CD4-positive, alpha-beta T cell (primary cell): Measurements from ENCODE around the gene VPS39. TPM values are rescaled to one million over a fixed set of nuclear protein-coding genes. Genes with fewer than 3 reads are reported as not detected.

Experiments used
- ATAC-seq: fragments of 200-7000 bp; cut with Tn5 transposase; one replicate; pipeline ENCODE4 v1.10.0; 2022; ENCODE audit warnings: mild to moderate bottlenecking; ENCODE audit not compliant: poor library complexity
- CTCF ChIA-PET: fragments of 350-600 bp; sonication (Branson Sonifier 250); formaldehyde crosslinking; loops from one replicate; lab custom pipeline; 2021; ENCODE audit warnings: antibody characterized with exemption, inconsistent platforms; lab: Charles Lee
- POLR2A ChIA-PET: fragments of 350-600 bp; sonication (Branson Sonifier 250); formaldehyde crosslinking; loops from one replicate; lab custom pipeline; 2021; ENCODE audit warnings: antibody characterized with exemption, inconsistent platforms; lab: Charles Lee
- DNase-seq, 14 experiments: peaks; one replicate each; pipeline ENCODE4 v3.0.0-alpha.2; 2013 to 2020; ENCODE audit warnings: mixed read lengths in 2 of 14
- H3K27ac ChIP-seq, 2 donors: one replicate each; pipeline versions ENCODE4 v1.5.1 to v1.7.0; 2013; ENCODE audit warnings: low read length in 2 of 2, low read depth in 1 of 2, mild to moderate bottlenecking in 1 of 2
- H3K27me3 ChIP-seq, 2 experiments: 1 replicate in 1 of 2; 2 replicates in 1 of 2; pipeline versions ENCODE4 v1.6.1 to v1.7.0; 2013; ENCODE audit warnings: low read length in 2 of 2, control low read depth in 1 of 2, mild to moderate bottlenecking in 1 of 2, moderate library complexity in 1 of 2; ENCODE audit not compliant: insufficient read depth in 2 of 2, control insufficient read depth in 1 of 2
- H3K36me3 ChIP-seq: one replicate; pipeline ENCODE4 v1.6.1; 2013; ENCODE audit warnings: low read length, control low read depth; ENCODE audit not compliant: insufficient read depth
- H3K4me1 ChIP-seq: one replicate; pipeline ENCODE4 v1.6.1; 2013; ENCODE audit warnings: low read length, control low read depth; ENCODE audit not compliant: insufficient read depth
- H3K4me3 ChIP-seq: one replicate; pipeline ENCODE4 v1.5.1; 2013; ENCODE audit warnings: mild to moderate bottlenecking, low read length, moderate library complexity
- H3K9me3 ChIP-seq, 2 experiments: 1 replicate in 1 of 2; 2 replicates in 1 of 2; pipeline versions ENCODE4 v1.6.1 to v1.7.0; 2013; ENCODE audit warnings: low read length in 2 of 2, mild to moderate bottlenecking in 2 of 2, control low read depth in 1 of 2, moderate library complexity in 1 of 2; ENCODE audit not compliant: control insufficient read depth in 1 of 2, insufficient read depth in 1 of 2
- H3K27ac Mint-ChIP-seq: one replicate; pipeline ENCODE4 v1.8.0; 2020; ENCODE audit warnings: mixed read lengths
- H3K27me3 Mint-ChIP-seq: one replicate; pipeline ENCODE4 v1.8.0; 2021; ENCODE audit warnings: mixed read lengths
- H3K36me3 Mint-ChIP-seq: one replicate; pipeline ENCODE4 v1.8.0; 2021; ENCODE audit warnings: low read depth, mixed read lengths
- H3K4me1 Mint-ChIP-seq: one replicate; pipeline ENCODE4 v1.8.0; 2021; ENCODE audit warnings: low read depth, mixed read lengths
- H3K4me3 Mint-ChIP-seq: one replicate; pipeline ENCODE4 v1.8.0; 2020; ENCODE audit warnings: mild to moderate bottlenecking, mixed read lengths
- H3K9me3 Mint-ChIP-seq: one replicate; pipeline ENCODE4 v1.8.0; 2020; ENCODE audit warnings: mixed read lengths
- intact Hi-C, 2 experiments: fragments of 100-400 bp; cut with DNase I in 1 of 2; cut with micrococcal nuclease in 1 of 2; formaldehyde crosslinking; loops; one replicate each; pipeline versions ENCODE4 v1.15.1 to v1.9.0; 2023 to 2025; cut with DNase I, micrococcal nuclease
- total RNA-seq, 174 experiments: library from RNA in 2 of 174; stranded (reverse) in 2 of 174; gene quantifications; one replicate each; pipeline ENCODE4 v1.2.3 and lab custom pipeline; 2021 to 2026
- TF ChIP-seq, protein P1 (sequence below): fragments of 200-600 bp; IDR thresholded peaks from one replicate; pipeline ENCODE4 v1.8.0; 2022; ENCODE audit warnings: antibody characterized with exemption, mild to moderate bottlenecking

Gene VPS39
- total RNA-seq, 2 experiments from 2014 or later: 73.4 to 82.5 TPM

DNA sequence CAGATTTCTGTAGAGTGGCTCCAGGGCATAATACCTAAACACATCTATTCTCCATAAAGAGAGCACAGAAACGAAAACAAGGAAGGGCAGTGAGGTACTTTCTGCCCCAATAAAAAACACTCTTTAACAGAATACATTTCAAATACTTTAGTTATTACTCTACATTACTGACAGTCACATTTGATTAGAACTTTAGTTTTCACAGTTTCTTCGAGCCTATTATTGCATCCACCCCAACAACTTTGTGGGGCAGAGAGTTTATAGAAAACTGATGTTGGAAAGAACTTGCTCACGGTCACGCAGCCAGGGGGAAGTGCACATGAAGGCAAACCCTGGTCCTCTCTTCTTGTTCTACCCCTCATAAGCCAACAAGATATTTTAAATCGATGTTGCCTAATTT lies 9.0 kb downstream of the VPS39 start:
- no peak overlapping the region for H3K27ac ChIP-seq
- intact Hi-C loops: no loop called here
- ATAC-seq (no peak), DNase-seq (no peak)
- Mint-ChIP-seq H3K4me3 (no peak overlapping the region), H3K36me3 (peaks cover 72% of the 10 kb centered on the region), H3K4me1 (peaks cover 38% of the 10 kb centered on the region), H3K9me3 (no peaks in the 10 kb centered on the region), H3K27ac (peak overlapping the region; percentile 12), H3K27me3 (no peaks in the 10 kb centered on the region)
- H3K4me3 ChIP-seq: no peak overlapping the region
- H3K4me1 ChIP-seq: peaks cover 5% of the 10 kb centered on the region
- peaks cover 51% of the 10 kb centered on the region for H3K36me3 ChIP-seq
- TF ChIP-seq, protein P1, sequence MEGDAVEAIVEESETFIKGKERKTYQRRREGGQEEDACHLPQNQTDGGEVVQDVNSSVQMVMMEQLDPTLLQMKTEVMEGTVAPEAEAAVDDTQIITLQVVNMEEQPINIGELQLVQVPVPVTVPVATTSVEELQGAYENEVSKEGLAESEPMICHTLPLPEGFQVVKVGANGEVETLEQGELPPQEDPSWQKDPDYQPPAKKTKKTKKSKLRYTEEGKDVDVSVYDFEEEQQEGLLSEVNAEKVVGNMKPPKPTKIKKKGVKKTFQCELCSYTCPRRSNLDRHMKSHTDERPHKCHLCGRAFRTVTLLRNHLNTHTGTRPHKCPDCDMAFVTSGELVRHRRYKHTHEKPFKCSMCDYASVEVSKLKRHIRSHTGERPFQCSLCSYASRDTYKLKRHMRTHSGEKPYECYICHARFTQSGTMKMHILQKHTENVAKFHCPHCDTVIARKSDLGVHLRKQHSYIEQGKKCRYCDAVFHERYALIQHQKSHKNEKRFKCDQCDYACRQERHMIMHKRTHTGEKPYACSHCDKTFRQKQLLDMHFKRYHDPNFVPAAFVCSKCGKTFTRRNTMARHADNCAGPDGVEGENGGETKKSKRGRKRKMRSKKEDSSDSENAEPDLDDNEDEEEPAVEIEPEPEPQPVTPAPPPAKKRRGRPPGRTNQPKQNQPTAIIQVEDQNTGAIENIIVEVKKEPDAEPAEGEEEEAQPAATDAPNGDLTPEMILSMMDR: no peak
- ChIA-PET POLR2A (interaction anchor here (2.0 kb wide), 1 partner anchor 9 kb away, joined by 10 read pairs; the partner anchor contains the start of gene VPS39), CTCF (no interaction called here)
- H3K9me3 ChIP-seq: no peaks in the 10 kb centered on the region
- H3K27me3 ChIP-seq: no peaks in the 10 kb centered on the region

DNA sequence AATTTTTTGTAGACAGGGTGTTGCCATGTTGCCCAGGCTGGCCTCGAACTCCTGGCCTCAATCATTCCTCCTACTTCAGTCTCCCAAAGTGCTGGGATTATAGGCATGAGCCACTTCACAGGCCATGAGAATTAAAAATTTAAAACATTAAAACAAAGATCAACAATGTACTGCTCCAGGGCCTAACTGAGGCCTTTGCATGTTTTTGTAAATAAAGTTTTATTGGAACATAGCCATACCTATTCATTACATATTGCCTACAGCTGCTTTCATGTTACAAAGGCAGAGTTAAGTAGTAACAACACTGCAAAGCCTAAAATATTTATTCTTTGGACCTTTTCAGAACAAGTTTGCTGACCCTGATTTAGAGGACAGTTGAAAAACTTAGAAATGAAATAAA lies 9.6 kb downstream of the VPS39 start:
- Histone ChIP-seq H3K36me3 (peaks cover 50% of the 10 kb centered on the region), H3K4me3 (no peak overlapping the region), H3K9me3 (no peaks in the 10 kb centered on the region), H3K4me1 (no peaks in the 10 kb centered on the region), H3K27me3 (no peaks in the 10 kb centered on the region), H3K27ac (no peak overlapping the region)
- POLR2A ChIA-PET: interaction anchor here (2.0 kb wide), 1 partner anchor 10 kb away, joined by 10 read pairs; the partner anchor contains the start of gene VPS39
- no peak for ATAC-seq
- Mint-ChIP-seq H3K4me1 (peaks cover 33% of the 10 kb centered on the region), H3K27me3 (no peaks in the 10 kb centered on the region), H3K36me3 (peaks cover 78% of the 10 kb centered on the region), H3K9me3 (no peaks in the 10 kb centered on the region), H3K4me3 (no peak overlapping the region), H3K27ac (no peak overlapping the region)
- TF ChIP-seq, protein P1: no peak
- no peak for DNase-seq
- intact Hi-C loops: no loop called here
- CTCF ChIA-PET: no interaction called here

GRCh38 chr15:42194513-42194912 lies 13.6 kb downstream of the VPS39 start:
- Mint-ChIP-seq H3K27ac (no peak overlapping the region), H3K36me3 (peaks cover 80% of the 10 kb centered on the region), H3K9me3 (no peaks in the 10 kb centered on the region), H3K27me3 (no peaks in the 10 kb centered on the region), H3K4me3 (no peak overlapping the region), H3K4me1 (peaks cover 26% of the 10 kb centered on the region)
- CTCF ChIA-PET: no interaction called here
- no peaks in the 10 kb centered on the region for H3K4me1 ChIP-seq
- intact Hi-C loops: no loop called here
- peaks cover 56% of the 10 kb centered on the region for H3K36me3 ChIP-seq
- H3K4me3 ChIP-seq: no peak overlapping the region
- no peaks in the 10 kb centered on the region for H3K9me3 ChIP-seq
- TF ChIP-seq, protein P1: no peak
- ATAC-seq: no peak
- no peaks in the 10 kb centered on the region for H3K27me3 ChIP-seq
- H3K27ac ChIP-seq: no peak overlapping the region
- POLR2A ChIA-PET: no interaction called here
- DNase-seq: peak in 1 of 14 experiments; percentile 24
